ENCODE measurements around the gene KMO.

DNA sequence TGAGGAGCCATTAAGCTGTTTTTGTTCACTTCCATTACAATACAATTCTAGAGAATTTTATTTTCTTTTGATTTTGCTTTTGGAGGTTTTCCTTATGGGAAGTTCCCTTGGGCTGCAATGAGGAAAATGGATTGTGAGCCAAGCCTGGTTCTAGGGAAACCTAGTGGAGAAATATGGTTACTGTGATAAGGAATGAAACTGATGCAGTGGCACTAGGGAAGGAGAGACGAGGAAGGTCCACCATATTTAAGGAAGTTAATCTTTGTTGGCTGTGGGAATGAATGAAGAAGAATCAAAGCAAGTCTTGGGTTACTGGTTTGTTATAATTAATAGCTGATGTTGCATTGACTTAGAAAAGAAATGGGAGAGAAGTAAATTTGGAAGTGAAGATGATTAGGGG lies 79.6 kb downstream of the KMO start:
- TF ChIP-seq, protein P1, sequence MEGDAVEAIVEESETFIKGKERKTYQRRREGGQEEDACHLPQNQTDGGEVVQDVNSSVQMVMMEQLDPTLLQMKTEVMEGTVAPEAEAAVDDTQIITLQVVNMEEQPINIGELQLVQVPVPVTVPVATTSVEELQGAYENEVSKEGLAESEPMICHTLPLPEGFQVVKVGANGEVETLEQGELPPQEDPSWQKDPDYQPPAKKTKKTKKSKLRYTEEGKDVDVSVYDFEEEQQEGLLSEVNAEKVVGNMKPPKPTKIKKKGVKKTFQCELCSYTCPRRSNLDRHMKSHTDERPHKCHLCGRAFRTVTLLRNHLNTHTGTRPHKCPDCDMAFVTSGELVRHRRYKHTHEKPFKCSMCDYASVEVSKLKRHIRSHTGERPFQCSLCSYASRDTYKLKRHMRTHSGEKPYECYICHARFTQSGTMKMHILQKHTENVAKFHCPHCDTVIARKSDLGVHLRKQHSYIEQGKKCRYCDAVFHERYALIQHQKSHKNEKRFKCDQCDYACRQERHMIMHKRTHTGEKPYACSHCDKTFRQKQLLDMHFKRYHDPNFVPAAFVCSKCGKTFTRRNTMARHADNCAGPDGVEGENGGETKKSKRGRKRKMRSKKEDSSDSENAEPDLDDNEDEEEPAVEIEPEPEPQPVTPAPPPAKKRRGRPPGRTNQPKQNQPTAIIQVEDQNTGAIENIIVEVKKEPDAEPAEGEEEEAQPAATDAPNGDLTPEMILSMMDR (IDR thresholded peaks at IDR 0.05) = no peak
- TF ChIP-seq ZFX (IDR thresholded peaks at IDR 0.05; ENCODE audit: borderline replicate concordance) = no peak

Data from 22Rv1 (cell line).